HCT116 (cell line): ENCODE data around the gene ABCC1. TPM values are rescaled to one million over a fixed set of nuclear protein-coding genes. Genes with fewer than 3 reads are reported as not detected.

ENCODE experiments used
- ATAC-seq: fragments of 200-7000 bp; cut with Tn5 transposase; 2 replicates; pipeline ENCODE4 v1.9.1; 2020; ENCODE audit warnings: mild to moderate bottlenecking, moderate library complexity
- BruUV-seq: library from RNA; stranded (reverse); fragments of 400-500 nt; replicated peaks from 2 replicates; lab custom pipeline; 2021; lab: Mats Ljungman, UMichigan
- CTCF ChIA-PET: fragments of 300-600 bp; sonication (Branson Sonifier 250); formaldehyde crosslinking; loops from one replicate; lab custom pipeline; 2021; ENCODE audit warnings: antibody characterized with exemption; lab: Charles Lee
- POLR2A ChIA-PET: fragments of 300-600, 350-600 bp; sonication (Branson Sonifier 250); formaldehyde crosslinking; loops from one replicate; lab custom pipeline; 2021; ENCODE audit warnings: antibody characterized with exemption; lab: Charles Lee
- RAD21 ChIA-PET, 2 experiments: fragments of 300-600 bp; sonication (Branson Sonifier 250); formaldehyde crosslinking; loops; one replicate each; lab custom pipeline; 2023; ENCODE audit warnings: low total read pairs in 2 of 2; ENCODE audit not compliant: uncharacterized antibody in 2 of 2, unreplicated experiment in 2 of 2, low non-redundant PET in 1 of 2; lab: Charles Lee
- DNase-seq: peaks from one replicate; pipeline ENCODE4 v3.0.0-alpha.2; 2010; ENCODE audit warnings: low read depth, low spot score
- H2AFZ ChIP-seq: fragments of 200-600 bp; shearing (Covaris generic), sonication (generic); 2 replicates; pipeline ENCODE4 v1.6.1; 2017; ENCODE audit warnings: low read depth, mixed run types, mixed read lengths, antibody characterized with exemption, low read length; ENCODE audit not compliant: poor library complexity, severe bottlenecking
- H3K27ac ChIP-seq: 2 replicates; pipeline ENCODE4 v1.5.1; 2012; ENCODE audit warnings: low read depth, low read length
- H3K27me3 ChIP-seq: fragments of 200-600 bp; sonication (generic); 2 replicates; pipeline ENCODE4 v1.6.1; 2016; ENCODE audit warnings: mixed run types, low read length, mixed read lengths; ENCODE audit not compliant: insufficient read depth
- H3K36me3 ChIP-seq, 2 experiments: fragments of 200-500 bp in 1 of 2; fragments of 200-600 bp in 1 of 2; sonication (Bioruptor generic) in 1 of 2; sonication (generic) in 1 of 2; 2 replicates each; pipeline versions ENCODE4 v1.5.1 to v1.6.1; 2014 to 2016; ENCODE audit warnings: low read length in 2 of 2, inconsistent platforms in 1 of 2, mixed read lengths in 1 of 2, mixed run types in 1 of 2; ENCODE audit not compliant: insufficient read depth in 2 of 2, control insufficient read depth in 1 of 2
- H3K4me1 ChIP-seq, 2 experiments: fragments of 200-600 bp in 1 of 2; sonication (generic) in 1 of 2; 2 replicates each; pipeline versions ENCODE4 v1.5.1 to v1.6.1; 2012 to 2017; ENCODE audit warnings: low read length in 2 of 2, inconsistent platforms in 1 of 2, mild to moderate bottlenecking in 1 of 2, mixed read lengths in 1 of 2, mixed run types in 1 of 2, moderate library complexity in 1 of 2; ENCODE audit not compliant: insufficient read depth in 2 of 2, control insufficient read depth in 1 of 2
- H3K4me2 ChIP-seq: fragments of 200-600 bp; sonication (generic); 2 replicates; pipeline ENCODE4 v1.6.1; 2017; ENCODE audit warnings: mixed run types, low read length, mixed read lengths
- H3K4me3 ChIP-seq, 2 experiments: fragments of 200-600 bp in 1 of 2; sonication (generic) in 1 of 2; replicated peaks in 1 of 2; 2 replicates each; pipeline ENCODE4 v1.5.1; 2011 to 2016; ENCODE audit warnings: low read length in 2 of 2, control low read depth in 1 of 2, low read depth in 1 of 2, mild to moderate bottlenecking in 1 of 2, mixed read lengths in 1 of 2, mixed run types in 1 of 2
- H3K79me2 ChIP-seq: fragments of 200-600 bp; sonication (generic); 2 replicates; pipeline ENCODE4 v1.6.1; 2017; ENCODE audit warnings: mild to moderate bottlenecking, mixed run types, low read length, moderate library complexity, mixed read lengths; ENCODE audit not compliant: insufficient read depth
- H3K9ac ChIP-seq: fragments of 200-600 bp; sonication (generic); 2 replicates; pipeline ENCODE4 v1.6.1; 2016; ENCODE audit warnings: low read length, mixed read lengths
- H3K9me2 ChIP-seq: fragments of 200-600 bp; sonication (generic), shearing (Covaris generic); 2 replicates; pipeline ENCODE4 v1.6.1; 2017; ENCODE audit warnings: mixed run types, mild to moderate bottlenecking, moderate library complexity; ENCODE audit not compliant: insufficient read depth
- H3K9me3 ChIP-seq, 2 experiments: fragments of 200-500 bp in 1 of 2; fragments of 200-600 bp in 1 of 2; sonication (Bioruptor generic) in 1 of 2; sonication (generic) in 1 of 2; 2 replicates each; pipeline ENCODE4 v1.6.1; 2014 to 2017; ENCODE audit warnings: low read length in 2 of 2, mixed read lengths in 2 of 2, inconsistent platforms in 1 of 2, low read depth in 1 of 2, mild to moderate bottlenecking in 1 of 2, mixed run types in 1 of 2, moderate library complexity in 1 of 2; ENCODE audit not compliant: control insufficient read depth in 1 of 2, insufficient read depth in 1 of 2
- H4K20me1 ChIP-seq: fragments of 200-600 bp; sonication (generic), shearing (Covaris generic); 2 replicates; pipeline ENCODE4 v1.6.1; 2017; ENCODE audit warnings: mixed run types, mild to moderate bottlenecking, moderate library complexity; ENCODE audit not compliant: insufficient read depth
- ATF3 ChIP-seq: IDR thresholded peaks from 2 replicates; pipeline ENCODE4 v1.6.1; 2012
- CBX3 ChIP-seq: IDR thresholded peaks from 2 replicates; pipeline ENCODE4 v1.6.1; 2012; ENCODE audit warnings: low read depth
- CEBPB ChIP-seq: IDR thresholded peaks from 2 replicates; pipeline ENCODE4 v1.6.1; 2012; ENCODE audit warnings: low read depth
- CTCF ChIP-seq, 3 experiments: fragments of 200-600 bp in 1 of 3; sonication (generic) in 1 of 3; IDR thresholded peaks in 2 of 3; conservative IDR thresholded peaks in 1 of 3; 2 replicates each; pipeline ENCODE4 v1.5.1; 2012 to 2017; ENCODE audit warnings: low read depth in 2 of 3, low read length in 2 of 3, antibody characterized with exemption in 1 of 3, borderline replicate concordance in 1 of 3, control low read depth in 1 of 3, mild to moderate bottlenecking in 1 of 3, mixed read lengths in 1 of 3, mixed run types in 1 of 3, moderate library complexity in 1 of 3; ENCODE audit not compliant: insufficient read depth in 1 of 3
- EGR1 ChIP-seq: IDR thresholded peaks from 2 replicates; pipeline ENCODE4 v1.6.1; 2012; ENCODE audit warnings: low read depth
- EZH2 ChIP-seq: fragments of 200-600 bp; sonication (generic); IDR thresholded peaks from 2 replicates; pipeline ENCODE4 v1.6.1; 2017; ENCODE audit warnings: antibody characterized with exemption, mixed run types
- EZH2phosphoT487 ChIP-seq: fragments of 200-600 bp; IDR thresholded peaks from 2 replicates; pipeline ENCODE4 v1.6.1; 2018; ENCODE audit warnings: antibody characterized with exemption, borderline replicate concordance
- FOSL1 ChIP-seq: IDR thresholded peaks from 2 replicates; pipeline ENCODE4 v1.6.1; 2012; ENCODE audit warnings: low read depth
- MAX ChIP-seq: IDR thresholded peaks from 2 replicates; pipeline ENCODE4 v1.6.1; 2012
- RAD21 ChIP-seq: IDR thresholded peaks from 2 replicates; pipeline ENCODE4 v1.6.1; 2012; ENCODE audit warnings: low read depth, mild to moderate bottlenecking
- SIN3A ChIP-seq: IDR thresholded peaks from 2 replicates; pipeline ENCODE4 v1.6.1; 2012; ENCODE audit warnings: low read depth
- SP1 ChIP-seq: IDR thresholded peaks from 2 replicates; pipeline ENCODE4 v1.6.1; 2012; ENCODE audit warnings: low read depth
- SRF ChIP-seq: IDR thresholded peaks from 2 replicates; pipeline ENCODE4 v1.6.1; 2012; ENCODE audit warnings: low read depth
- TCF7L2 ChIP-seq: IDR thresholded peaks from 2 replicates; pipeline ENCODE4 v1.7.0; 2011; ENCODE audit warnings: borderline replicate concordance, inconsistent platforms; ENCODE audit not compliant: insufficient read depth, insufficient read length; ENCODE audit errors: extremely low read depth
- ZBTB33 ChIP-seq: IDR thresholded peaks from 2 replicates; pipeline ENCODE4 v1.6.1; 2011; ENCODE audit warnings: mild to moderate bottlenecking, low read length, moderate library complexity; ENCODE audit not compliant: insufficient replicate concordance; ENCODE audit errors: extremely low read depth
- ZFX ChIP-seq: fragments of 450-650 bp; IDR thresholded peaks from 2 replicates; pipeline ENCODE4 v1.6.1; 2017
- ZNF274 ChIP-seq: fragments of 200-500 bp; sonication (Bioruptor generic); IDR thresholded peaks from 2 replicates; pipeline ENCODE4 v1.6.1; 2014; ENCODE audit warnings: mild to moderate bottlenecking, low read depth, low read length, inconsistent platforms
- intact Hi-C: fragments of 100-400 bp; cut with micrococcal nuclease; formaldehyde crosslinking; loops from 2 replicates; pipeline ENCODE4 v1.10.0; 2022
- total RNA-seq: library from RNA; stranded (reverse); gene quantifications from one replicate; pipeline ENCODE4 v1.2.1, GENCODE V29; 2021; ENCODE audit not compliant: unreplicated experiment
- TF ChIP-seq, protein P1 (sequence below): IDR thresholded peaks from 2 replicates; pipeline ENCODE4 v1.6.1; 2012; ENCODE audit warnings: low read depth

Gene ABCC1
- total RNA-seq, 1 experiment from 2014 or later: 61.9 TPM

DNA sequence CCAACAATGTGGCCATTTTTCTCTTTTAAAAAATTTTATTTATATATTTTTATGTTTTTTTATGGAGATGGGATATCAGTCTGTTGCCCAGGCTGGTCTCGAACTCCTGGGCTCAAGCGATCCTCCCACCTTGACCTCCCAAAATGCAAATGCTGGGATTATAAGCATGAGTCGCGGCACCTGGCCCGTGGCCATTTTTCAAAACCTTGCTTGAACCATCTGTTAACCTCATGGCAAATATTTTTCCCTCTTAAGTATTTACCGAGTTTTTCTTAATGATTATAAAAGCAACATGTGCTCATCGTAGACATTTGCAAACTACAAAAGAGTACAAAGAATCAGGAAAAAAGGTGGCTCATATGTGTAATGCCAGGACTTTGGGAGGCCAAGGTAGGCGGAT is 146.2 kb downstream of the ABCC1 start:
- POLR2A ChIA-PET: no interaction called here
- H3K9me3 ChIP-seq: no peaks in the 10 kb centered on the region
- peaks cover 31 to 32% of the 10 kb centered on the region in 2 experiments for H3K36me3 ChIP-seq
- TF ChIP-seq, protein P1, sequence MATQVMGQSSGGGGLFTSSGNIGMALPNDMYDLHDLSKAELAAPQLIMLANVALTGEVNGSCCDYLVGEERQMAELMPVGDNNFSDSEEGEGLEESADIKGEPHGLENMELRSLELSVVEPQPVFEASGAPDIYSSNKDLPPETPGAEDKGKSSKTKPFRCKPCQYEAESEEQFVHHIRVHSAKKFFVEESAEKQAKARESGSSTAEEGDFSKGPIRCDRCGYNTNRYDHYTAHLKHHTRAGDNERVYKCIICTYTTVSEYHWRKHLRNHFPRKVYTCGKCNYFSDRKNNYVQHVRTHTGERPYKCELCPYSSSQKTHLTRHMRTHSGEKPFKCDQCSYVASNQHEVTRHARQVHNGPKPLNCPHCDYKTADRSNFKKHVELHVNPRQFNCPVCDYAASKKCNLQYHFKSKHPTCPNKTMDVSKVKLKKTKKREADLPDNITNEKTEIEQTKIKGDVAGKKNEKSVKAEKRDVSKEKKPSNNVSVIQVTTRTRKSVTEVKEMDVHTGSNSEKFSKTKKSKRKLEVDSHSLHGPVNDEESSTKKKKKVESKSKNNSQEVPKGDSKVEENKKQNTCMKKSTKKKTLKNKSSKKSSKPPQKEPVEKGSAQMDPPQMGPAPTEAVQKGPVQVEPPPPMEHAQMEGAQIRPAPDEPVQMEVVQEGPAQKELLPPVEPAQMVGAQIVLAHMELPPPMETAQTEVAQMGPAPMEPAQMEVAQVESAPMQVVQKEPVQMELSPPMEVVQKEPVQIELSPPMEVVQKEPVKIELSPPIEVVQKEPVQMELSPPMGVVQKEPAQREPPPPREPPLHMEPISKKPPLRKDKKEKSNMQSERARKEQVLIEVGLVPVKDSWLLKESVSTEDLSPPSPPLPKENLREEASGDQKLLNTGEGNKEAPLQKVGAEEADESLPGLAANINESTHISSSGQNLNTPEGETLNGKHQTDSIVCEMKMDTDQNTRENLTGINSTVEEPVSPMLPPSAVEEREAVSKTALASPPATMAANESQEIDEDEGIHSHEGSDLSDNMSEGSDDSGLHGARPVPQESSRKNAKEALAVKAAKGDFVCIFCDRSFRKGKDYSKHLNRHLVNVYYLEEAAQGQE: no peak
- TF ChIP-seq FOSL1 (no peak), RAD21 (no peak), TCF7L2 (no peak), EZH2 (no peak), SRF (no peak), ZBTB33 (no peak), ATF3 (no peak), EZH2phosphoT487 (no peak), CBX3 (no peak), SIN3A (no peak), CTCF (IDR thresholded peaks at IDR 0.05 in 2 of 3, conservative IDR thresholded peaks at IDR 0.05 in 1 of 3; ENCODE audit: borderline replicate concordance in 1 of 3, insufficient read depth in 1 of 3, low read depth in 2 of 3, low read length in 2 of 3) (no peak), MAX (no peak), EGR1 (no peak), SP1 (no peak), CEBPB (no peak), ZNF274 (no peak), ZFX (no peak)
- TF ChIP-seq, all 23 proteins: peak for 0
- ATAC-seq: no peak
- H3K4me3 ChIP-seq: no peak overlapping the region
- no peak overlapping the region for H2AFZ ChIP-seq
- H3K79me2 ChIP-seq: peaks cover 3% of the 10 kb centered on the region; the same call in 1 of the 2 replicates
- ChIA-PET CTCF (no interaction called here), RAD21 (no interaction called here)
- no peaks in the 10 kb centered on the region for H3K4me1 ChIP-seq
- no peaks in the 10 kb centered on the region for H3K9me2 ChIP-seq
- intact Hi-C loops: no loop called here
- H3K27ac ChIP-seq: no peak overlapping the region
- no TSS peak for BruUV-seq
- no peak overlapping the region for H3K4me2 ChIP-seq
- DNase-seq: no peak
- H3K9ac ChIP-seq: no peak overlapping the region
- no peaks in the 10 kb centered on the region for H3K27me3 ChIP-seq
- H4K20me1 ChIP-seq: no peaks in the 10 kb centered on the region
